GM12878 (cell line): Measurements from ENCODE around the gene USH1G. TPM values are rescaled to one million over a fixed set of nuclear protein-coding genes. Genes with fewer than 3 reads are reported as not detected.

Experiments
- FOXK2 ChIP-seq: fragments of 450-650 bp; IDR thresholded peaks from 2 replicates; pipeline ENCODE4 v1.6.1; 2017; ENCODE audit warnings: mild to moderate bottlenecking, moderate library complexity
- IKZF2 ChIP-seq, 2 experiments: fragments of 450-650 bp; IDR thresholded peaks; 2 replicates each; pipeline ENCODE4 v1.6.1; 2017; ENCODE audit warnings: mild to moderate bottlenecking in 2 of 2, moderate library complexity in 2 of 2
- NR2F1 ChIP-seq: fragments of 450-650 bp; conservative IDR thresholded peaks from 2 replicates; pipeline ENCODE4 v1.6.1; 2017; ENCODE audit warnings: mild to moderate bottlenecking
- RCOR1 ChIP-seq: conservative IDR thresholded peaks from 2 replicates; pipeline ENCODE4 v1.6.1; 2012; ENCODE audit warnings: low read depth, low read length, improper control_type of control experiment
- SMARCA5 ChIP-seq: fragments of 450-650 bp; IDR thresholded peaks from 2 replicates; pipeline ENCODE4 v1.6.1; 2017; ENCODE audit warnings: mild to moderate bottlenecking
- SP1 ChIP-seq: IDR thresholded peaks from one replicate; pipeline ENCODE4 v1.6.1; 2011; ENCODE audit warnings: low read depth, low read length
- TCF3 ChIP-seq: IDR thresholded peaks from 2 replicates; pipeline ENCODE4 v1.6.1; 2012; ENCODE audit warnings: low read depth, mild to moderate bottlenecking, low read length, borderline replicate concordance; ENCODE audit not compliant: insufficient read depth
- polyA plus RNA-seq, 11 experiments: library from polyadenylated mRNA; depleted of rRNA in 4 of 11; unstranded in 6 of 11; stranded (reverse) in 5 of 11; fragments of >200 nt; fragmentation: Nextera tagmentation in 4 of 11; fragmentation: Illumina TruSeq in 1 of 11; extraction: Ambion mirVana in 4 of 11; extraction: Trizol in 1 of 11; gene quantifications; 1 replicate in 1 of 11; 2 replicates in 10 of 11; pipeline versions ENCODE4 v1.2.1 to v1.2.3, GENCODE V29; 2011 to 2016; ENCODE audit warnings: inconsistent platforms in 2 of 11, missing spikeins in 2 of 11, low read depth in 1 of 11
- total RNA-seq, 4 experiments: library from RNA; depleted of rRNA in 3 of 4; stranded (reverse); fragments of >200 nt in 3 of 4; fragmentation: Illumina TruSeq in 1 of 4; extraction: Trizol in 1 of 4; gene quantifications; 2 replicates each; pipeline versions ENCODE4 v1.2.1 to v1.2.3, GENCODE V29; 2013 to 2021
- TF ChIP-seq, protein P1 (sequence below): fragments of 450-650 bp; IDR thresholded peaks from 2 replicates; pipeline ENCODE4 v1.6.1; 2017; ENCODE audit warnings: borderline replicate concordance
- TF ChIP-seq, protein P2 (sequence below): fragments of 450-650 bp; IDR thresholded peaks from 2 replicates; pipeline ENCODE4 v1.6.1; 2018; ENCODE audit warnings: borderline replicate concordance, mild to moderate bottlenecking; ENCODE audit not compliant: partially characterized antibody
- TF ChIP-seq, protein P3 (sequence below): fragments of 450-650 bp; IDR thresholded peaks from 2 replicates; pipeline ENCODE4 v1.6.1; 2016; ENCODE audit warnings: mild to moderate bottlenecking, moderate library complexity, borderline replicate concordance
- TF ChIP-seq, protein P4 (sequence below): fragments of 450-650 bp; IDR thresholded peaks from 2 replicates; pipeline ENCODE4 v1.6.1; 2017; ENCODE audit warnings: mild to moderate bottlenecking
- TF ChIP-seq, protein P5 (sequence below): fragments of 450-650 bp; IDR thresholded peaks from 2 replicates; pipeline ENCODE4 v1.6.1; 2016; ENCODE audit warnings: mild to moderate bottlenecking
- TF ChIP-seq, protein P6 (sequence below): fragments of 450-650 bp; formaldehyde crosslinking; IDR thresholded peaks from 2 replicates; pipeline ENCODE4 v1.4.0; 2022; ENCODE audit warnings: mild to moderate bottlenecking, moderate library complexity

USH1G gene
- total and polyA plus RNA-seq, 10 of the 15 experiments (the other 5 are each of a cell fraction or from before 2014, with no cell fraction given): 0.05 to 0.62 (median 0.09) TPM; not detected in 7

DNA sequence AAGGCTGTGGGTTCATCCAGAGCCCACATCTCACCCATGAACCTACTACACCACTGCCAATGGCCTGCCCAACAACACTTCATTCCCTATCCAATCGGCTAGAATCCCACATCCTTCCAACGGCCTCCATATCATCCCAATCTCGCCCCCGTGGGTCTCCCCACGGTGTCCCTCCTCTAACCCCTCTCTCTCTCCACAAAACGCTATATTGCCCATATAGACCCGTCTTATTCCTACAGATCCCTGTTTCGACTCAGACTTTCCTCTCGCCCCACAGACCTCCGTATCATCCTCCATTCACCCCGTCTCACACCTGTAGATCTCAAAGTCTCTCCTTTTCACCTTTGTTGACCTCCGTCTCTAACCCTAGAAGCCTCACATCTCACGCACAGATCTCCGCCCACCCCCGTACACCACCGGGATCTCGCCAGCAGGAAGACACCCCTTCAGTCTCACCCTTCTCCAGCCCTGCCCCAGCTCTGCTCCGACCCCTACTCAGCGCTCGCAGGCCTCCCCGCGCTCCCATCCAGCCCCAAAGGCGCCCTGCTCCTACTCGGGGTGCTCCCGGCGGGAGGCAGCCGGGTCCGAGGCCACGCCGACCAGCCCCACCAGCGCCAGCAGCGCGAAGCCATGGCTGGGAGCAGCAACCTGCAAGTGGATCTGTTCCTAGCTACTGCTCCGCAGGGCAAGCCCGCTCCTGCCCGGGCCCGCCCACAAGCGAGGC, 50.6 kb downstream of the USH1G start, which contains the start of gene FDXR (continued):
- TF ChIP-seq, protein P1, sequence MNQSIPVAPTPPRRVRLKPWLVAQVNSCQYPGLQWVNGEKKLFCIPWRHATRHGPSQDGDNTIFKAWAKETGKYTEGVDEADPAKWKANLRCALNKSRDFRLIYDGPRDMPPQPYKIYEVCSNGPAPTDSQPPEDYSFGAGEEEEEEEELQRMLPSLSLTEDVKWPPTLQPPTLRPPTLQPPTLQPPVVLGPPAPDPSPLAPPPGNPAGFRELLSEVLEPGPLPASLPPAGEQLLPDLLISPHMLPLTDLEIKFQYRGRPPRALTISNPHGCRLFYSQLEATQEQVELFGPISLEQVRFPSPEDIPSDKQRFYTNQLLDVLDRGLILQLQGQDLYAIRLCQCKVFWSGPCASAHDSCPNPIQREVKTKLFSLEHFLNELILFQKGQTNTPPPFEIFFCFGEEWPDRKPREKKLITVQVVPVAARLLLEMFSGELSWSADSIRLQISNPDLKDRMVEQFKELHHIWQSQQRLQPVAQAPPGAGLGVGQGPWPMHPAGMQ: 0 out of 2 replicates have a peak, but pooled peaks have one; percentile 10
- TF ChIP-seq, protein P2, sequence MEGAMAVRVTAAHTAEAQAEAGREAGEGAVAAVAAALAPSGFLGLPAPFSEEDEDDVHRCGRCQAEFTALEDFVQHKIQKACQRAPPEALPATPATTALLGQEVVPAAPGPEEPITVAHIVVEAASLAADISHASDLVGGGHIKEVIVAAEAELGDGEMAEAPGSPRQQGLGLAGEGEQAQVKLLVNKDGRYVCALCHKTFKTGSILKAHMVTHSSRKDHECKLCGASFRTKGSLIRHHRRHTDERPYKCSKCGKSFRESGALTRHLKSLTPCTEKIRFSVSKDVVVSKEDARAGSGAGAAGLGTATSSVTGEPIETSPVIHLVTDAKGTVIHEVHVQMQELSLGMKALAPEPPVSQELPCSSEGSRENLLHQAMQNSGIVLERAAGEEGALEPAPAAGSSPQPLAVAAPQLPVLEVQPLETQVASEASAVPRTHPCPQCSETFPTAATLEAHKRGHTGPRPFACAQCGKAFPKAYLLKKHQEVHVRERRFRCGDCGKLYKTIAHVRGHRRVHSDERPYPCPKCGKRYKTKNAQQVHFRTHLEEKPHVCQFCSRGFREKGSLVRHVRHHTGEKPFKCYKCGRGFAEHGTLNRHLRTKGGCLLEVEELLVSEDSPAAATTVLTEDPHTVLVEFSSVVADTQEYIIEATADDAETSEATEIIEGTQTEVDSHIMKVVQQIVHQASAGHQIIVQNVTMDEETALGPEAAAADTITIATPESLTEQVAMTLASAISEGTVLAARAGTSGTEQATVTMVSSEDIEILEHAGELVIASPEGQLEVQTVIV: peak; percentile 16
- TF ChIP-seq, protein P3, sequence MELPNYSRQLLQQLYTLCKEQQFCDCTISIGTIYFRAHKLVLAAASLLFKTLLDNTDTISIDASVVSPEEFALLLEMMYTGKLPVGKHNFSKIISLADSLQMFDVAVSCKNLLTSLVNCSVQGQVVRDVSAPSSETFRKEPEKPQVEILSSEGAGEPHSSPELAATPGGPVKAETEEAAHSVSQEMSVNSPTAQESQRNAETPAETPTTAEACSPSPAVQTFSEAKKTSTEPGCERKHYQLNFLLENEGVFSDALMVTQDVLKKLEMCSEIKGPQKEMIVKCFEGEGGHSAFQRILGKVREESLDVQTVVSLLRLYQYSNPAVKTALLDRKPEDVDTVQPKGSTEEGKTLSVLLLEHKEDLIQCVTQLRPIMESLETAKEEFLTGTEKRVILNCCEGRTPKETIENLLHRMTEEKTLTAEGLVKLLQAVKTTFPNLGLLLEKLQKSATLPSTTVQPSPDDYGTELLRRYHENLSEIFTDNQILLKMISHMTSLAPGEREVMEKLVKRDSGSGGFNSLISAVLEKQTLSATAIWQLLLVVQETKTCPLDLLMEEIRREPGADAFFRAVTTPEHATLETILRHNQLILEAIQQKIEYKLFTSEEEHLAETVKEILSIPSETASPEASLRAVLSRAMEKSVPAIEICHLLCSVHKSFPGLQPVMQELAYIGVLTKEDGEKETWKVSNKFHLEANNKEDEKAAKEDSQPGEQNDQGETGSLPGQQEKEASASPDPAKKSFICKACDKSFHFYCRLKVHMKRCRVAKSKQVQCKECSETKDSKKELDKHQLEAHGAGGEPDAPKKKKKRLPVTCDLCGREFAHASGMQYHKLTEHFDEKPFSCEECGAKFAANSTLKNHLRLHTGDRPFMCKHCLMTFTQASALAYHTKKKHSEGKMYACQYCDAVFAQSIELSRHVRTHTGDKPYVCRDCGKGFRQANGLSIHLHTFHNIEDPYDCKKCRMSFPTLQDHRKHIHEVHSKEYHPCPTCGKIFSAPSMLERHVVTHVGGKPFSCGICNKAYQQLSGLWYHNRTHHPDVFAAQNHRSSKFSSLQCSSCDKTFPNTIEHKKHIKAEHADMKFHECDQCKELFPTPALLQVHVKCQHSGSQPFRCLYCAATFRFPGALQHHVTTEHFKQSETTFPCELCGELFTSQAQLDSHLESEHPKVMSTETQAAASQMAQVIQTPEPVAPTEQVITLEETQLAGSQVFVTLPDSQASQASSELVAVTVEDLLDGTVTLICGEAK: no peak
- no peak for TF ChIP-seq FOXK2
- no peak; a peak in 1 of 4 replicates for TF ChIP-seq IKZF2 (IDR thresholded peaks at IDR 0.05)
- peak; percentile 73 for TF ChIP-seq NR2F1
- no peak for TF ChIP-seq RCOR1
- TF ChIP-seq, protein P4, sequence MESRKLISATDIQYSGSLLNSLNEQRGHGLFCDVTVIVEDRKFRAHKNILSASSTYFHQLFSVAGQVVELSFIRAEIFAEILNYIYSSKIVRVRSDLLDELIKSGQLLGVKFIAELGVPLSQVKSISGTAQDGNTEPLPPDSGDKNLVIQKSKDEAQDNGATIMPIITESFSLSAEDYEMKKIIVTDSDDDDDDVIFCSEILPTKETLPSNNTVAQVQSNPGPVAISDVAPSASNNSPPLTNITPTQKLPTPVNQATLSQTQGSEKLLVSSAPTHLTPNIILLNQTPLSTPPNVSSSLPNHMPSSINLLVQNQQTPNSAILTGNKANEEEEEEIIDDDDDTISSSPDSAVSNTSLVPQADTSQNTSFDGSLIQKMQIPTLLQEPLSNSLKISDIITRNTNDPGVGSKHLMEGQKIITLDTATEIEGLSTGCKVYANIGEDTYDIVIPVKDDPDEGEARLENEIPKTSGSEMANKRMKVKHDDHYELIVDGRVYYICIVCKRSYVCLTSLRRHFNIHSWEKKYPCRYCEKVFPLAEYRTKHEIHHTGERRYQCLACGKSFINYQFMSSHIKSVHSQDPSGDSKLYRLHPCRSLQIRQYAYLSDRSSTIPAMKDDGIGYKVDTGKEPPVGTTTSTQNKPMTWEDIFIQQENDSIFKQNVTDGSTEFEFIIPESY: no peak
- TF ChIP-seq, protein P5, sequence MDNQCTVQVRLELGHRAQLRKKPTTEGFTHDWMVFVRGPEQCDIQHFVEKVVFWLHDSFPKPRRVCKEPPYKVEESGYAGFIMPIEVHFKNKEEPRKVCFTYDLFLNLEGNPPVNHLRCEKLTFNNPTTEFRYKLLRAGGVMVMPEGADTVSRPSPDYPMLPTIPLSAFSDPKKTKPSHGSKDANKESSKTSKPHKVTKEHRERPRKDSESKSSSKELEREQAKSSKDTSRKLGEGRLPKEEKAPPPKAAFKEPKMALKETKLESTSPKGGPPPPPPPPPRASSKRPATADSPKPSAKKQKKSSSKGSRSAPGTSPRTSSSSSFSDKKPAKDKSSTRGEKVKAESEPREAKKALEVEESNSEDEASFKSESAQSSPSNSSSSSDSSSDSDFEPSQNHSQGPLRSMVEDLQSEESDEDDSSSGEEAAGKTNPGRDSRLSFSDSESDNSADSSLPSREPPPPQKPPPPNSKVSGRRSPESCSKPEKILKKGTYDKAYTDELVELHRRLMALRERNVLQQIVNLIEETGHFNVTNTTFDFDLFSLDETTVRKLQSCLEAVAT: peak; percentile 60
- TF ChIP-seq SP1: no peak
- TF ChIP-seq SMARCA5: peak; percentile 18; the same call in 1 of the 2 replicates
- 0 out of 2 replicates have a peak, but pooled peaks have one; percentile 44 for TF ChIP-seq TCF3
- TF ChIP-seq, protein P6, sequence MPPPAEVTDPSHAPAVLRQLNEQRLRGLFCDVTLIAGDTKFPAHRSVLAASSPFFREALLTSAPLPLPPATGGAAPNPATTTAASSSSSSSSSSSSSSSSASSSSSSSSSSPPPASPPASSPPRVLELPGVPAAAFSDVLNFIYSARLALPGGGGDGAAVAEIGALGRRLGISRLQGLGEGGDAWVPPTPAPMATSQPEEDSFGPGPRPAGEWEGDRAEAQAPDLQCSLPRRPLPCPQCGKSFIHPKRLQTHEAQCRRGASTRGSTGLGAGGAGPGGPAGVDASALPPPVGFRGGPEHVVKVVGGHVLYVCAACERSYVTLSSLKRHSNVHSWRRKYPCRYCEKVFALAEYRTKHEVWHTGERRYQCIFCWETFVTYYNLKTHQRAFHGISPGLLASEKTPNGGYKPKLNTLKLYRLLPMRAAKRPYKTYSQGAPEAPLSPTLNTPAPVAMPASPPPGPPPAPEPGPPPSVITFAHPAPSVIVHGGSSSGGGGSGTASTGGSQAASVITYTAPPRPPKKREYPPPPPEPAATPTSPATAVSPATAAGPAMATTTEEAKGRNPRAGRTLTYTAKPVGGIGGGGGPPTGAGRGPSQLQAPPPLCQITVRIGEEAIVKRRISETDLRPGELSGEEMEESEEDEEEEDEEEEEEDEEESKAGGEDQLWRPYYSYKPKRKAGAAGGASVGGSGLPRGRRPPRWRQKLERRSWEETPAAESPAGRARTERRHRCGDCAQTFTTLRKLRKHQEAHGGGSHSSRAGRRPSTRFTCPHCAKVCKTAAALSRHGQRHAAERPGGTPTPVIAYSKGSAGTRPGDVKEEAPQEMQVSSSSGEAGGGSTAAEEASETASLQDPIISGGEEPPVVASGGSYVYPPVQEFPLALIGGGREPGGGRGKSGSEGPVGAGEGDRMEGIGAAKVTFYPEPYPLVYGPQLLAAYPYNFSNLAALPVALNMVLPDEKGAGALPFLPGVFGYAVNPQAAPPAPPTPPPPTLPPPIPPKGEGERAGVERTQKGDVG (CRISPR knock-in tag): no peak
